Stimulated activated CD8-positive, alpha-beta memory T cell treated with anti-CD3 and anti-CD28 coated beads, Interleukin-4, amount 100 ng/mL, for 48 hours (primary cell): ENCODE measurements around the gene TMEM252.

Source experiments
- DNase-seq: peaks from one replicate; pipeline ENCODE4 v3.0.0-alpha.2; 2020

Gene TMEM252

GRCh38 chr9:68496356-68496755, 44.3 kb downstream of the TMEM252 start:
- no peak for DNase-seq

DNA sequence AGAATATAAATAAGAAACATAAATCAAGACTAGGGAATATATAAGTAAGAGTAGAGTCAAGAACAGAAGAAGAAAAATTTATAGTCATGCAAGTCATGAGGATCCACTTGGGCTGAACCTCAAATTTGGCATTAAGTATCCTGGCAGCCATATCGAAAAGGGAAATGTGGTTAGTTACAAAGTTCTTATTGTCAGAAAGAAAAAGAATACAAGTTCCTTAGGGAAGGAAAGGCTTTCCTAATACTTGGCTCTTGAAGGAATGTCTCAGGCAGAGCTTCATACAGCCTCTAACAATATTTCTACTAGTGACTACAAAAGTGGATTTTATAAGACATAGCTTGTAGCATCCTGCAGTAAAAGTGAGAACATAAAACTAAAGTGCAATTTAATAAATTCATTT, 45.4 kb downstream of the TMEM252 start:
- DNase-seq = no peak

DNA sequence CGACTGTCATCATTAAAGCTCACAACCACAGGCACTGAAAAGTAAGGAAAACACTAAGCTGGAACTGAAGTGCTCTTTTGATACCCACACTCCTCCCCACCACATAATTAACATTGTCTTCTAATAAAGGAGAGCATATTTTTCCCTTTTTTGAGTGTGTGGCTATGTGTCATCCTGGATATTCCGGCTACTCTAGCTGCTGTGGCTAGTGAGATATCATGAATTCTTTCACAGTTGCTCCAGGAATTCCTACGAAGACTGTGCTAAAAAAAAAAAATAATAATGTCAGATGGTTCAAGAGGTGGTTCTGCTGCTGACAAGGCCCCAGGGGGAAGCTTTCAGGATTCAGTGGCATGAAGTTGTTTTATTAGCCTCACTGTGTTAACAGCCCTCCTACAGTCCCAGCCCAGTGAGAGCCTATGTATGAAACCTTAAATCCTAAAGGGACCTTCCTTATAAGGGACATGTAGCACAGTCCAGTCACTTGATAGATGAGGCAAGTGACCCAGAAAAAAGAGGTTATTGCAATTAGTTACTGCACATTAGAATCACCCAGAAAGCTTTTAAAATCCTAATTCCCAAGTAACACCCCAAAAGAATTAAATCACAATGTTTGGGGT, 46.6 kb downstream of the TMEM252 start:
- DNase-seq = no peak

DNA sequence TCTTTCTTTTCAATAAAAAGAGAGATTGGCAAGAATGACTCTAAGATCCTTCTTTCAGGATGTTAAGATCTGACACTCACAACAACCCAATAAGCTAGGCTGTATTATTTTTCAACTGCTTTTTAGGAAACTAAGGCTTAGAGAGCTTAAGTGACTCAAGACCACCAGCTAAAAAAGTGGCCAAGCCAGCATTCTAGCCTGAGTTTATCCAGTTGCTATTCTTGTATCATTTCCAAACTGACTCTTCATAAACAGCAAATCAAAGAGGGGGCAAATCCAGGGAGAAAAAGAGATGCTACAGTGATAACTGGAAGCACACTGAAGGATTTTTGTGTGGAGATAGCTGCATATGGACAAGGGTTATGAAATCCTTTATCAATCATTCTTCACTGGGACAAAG, 47.1 kb downstream of the TMEM252 start:
- DNase-seq = no peak

DNA sequence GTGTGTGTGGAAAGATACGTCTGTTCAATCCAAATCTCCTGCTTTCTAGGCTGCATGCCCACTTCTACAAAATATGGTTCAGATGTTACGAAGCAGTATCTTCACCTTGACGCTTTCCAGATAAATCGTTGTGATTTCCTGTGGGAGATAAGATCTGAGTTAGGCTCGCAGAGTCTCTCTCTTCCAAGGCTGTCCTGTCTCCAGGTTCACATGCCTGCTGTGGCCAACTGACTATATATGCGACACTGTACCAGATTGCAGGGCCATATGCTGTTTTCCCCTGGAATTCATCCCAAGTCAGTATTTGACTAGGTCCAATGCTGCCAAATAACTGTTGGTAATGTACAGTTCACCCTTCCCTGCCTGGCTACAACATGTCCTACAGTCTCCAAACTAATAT, 47.9 kb downstream of the TMEM252 start:
- DNase-seq = no peak

DNA sequence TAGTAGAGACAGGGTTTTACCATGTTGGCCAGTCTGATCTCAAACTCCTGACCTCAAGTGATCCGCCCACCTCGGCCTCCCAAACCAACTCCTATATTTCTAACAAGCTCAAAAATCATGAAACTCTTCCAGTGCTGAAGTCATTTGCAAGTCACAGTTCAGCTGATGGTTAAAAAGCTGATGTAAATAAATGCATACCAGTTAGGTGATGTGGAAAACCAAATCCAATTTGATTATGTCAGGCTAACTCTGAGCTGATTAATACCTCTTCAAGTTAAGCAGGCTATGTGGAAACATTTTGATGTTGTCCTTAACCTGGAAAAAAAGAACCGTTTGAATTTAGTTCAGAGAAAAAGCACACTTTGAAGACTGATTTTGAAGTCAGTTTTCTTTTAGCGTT, 51.0 kb downstream of the TMEM252 start:
- no peak for DNase-seq

DNA sequence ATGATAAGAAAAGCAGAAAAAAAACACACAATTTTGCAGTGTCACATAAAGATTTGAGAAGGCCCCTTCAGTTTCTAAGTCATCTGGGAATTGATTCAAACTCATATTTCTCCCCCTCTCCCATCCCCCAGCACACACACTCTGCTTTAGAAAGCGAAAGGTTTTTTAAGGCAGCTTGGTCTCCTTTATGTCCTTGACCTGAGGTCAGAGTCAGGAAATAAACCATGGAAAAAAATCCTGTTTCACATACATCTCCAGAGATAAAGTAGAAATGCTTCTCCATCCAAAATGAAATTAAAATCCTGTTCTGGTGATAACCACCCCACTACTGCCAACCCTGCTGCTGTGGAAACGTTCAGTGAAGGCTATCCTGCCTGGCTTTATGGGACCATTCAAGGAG, 52.6 kb downstream of the TMEM252 start:
- DNase-seq = no peak
